Measurements from ENCODE around the gene MEPCE.

The MEPCE gene

GRCh38 chr7:100465299-100465698 is 35.7 kb downstream of the MEPCE start:
- DNase-seq = no peak

- DNase-seq = peak; percentile 83
Observed at GRCh38 chr7:100465702-100466311, 36.2 kb downstream of the MEPCE start.

- no peak for DNase-seq
Observed at GRCh38 chr7:100466653-100467605, 37.3 kb downstream of the MEPCE start.

- DNase-seq = no peak
Observed at GRCh38 chr7:100467638-100468373, 38.2 kb downstream of the MEPCE start.

- DNase-seq = peak; percentile 91
Observed at GRCh38 chr7:100469227-100470044, 39.8 kb downstream of the MEPCE start.

- DNase-seq = no peak
Observed at GRCh38 chr7:100471021-100471420, 41.4 kb downstream of the MEPCE start.

GRCh38 chr7:100472121-100472851 is 42.7 kb downstream of the MEPCE start:
- DNase-seq = no peak

- no peak for DNase-seq
Observed at GRCh38 chr7:100472854-100473499, 43.3 kb downstream of the MEPCE start.

- no peak for DNase-seq
Observed at GRCh38 chr7:100475549-100475948, 45.9 kb downstream of the MEPCE start.

GRCh38 chr7:100476101-100476780 is 46.6 kb downstream of the MEPCE start:
- no peak for DNase-seq

- DNase-seq = no peak
Observed at GRCh38 chr7:100476903-100477870, 47.6 kb downstream of the MEPCE start.

- no peak for DNase-seq
Observed at GRCh38 chr7:100477871-100478267, 48.2 kb downstream of the MEPCE start.

GRCh38 chr7:100478958-100479660 is 49.5 kb downstream of the MEPCE start, which contains the start of gene TSC22D4:
TSS of gene TSC22D4 (minus strand) at chr7:100479214. CDS start at chr7:100478038, 1,176 bp downstream.
- DNase-seq = peak; percentile 97

- no peak for DNase-seq
Observed at GRCh38 chr7:100481466-100481865, 51.8 kb downstream of the MEPCE start.

- DNase-seq = no peak
Observed at GRCh38 chr7:100482728-100483089, 53.1 kb downstream of the MEPCE start.

GRCh38 chr7:100483090-100483721 is 53.6 kb downstream of the MEPCE start:
- peak; percentile 77 for DNase-seq
